Immature natural killer cell (primary cell): Measurements from ENCODE around the gene FOXO3. TPM values are rescaled to one million over a fixed set of nuclear protein-coding genes. Genes with fewer than 3 reads are reported as not detected.
A peak's percentile ranks its signal among the peaks of the same experiment; 100 is the strongest.
"Not testable (repeated sequence)": the region's sequence is repeated elsewhere in the genome, so short reads cannot be mapped to it uniquely, and the experiment has no call there.

Experiments used
- DNase-seq, 3 donors: peaks; one replicate each; pipeline ENCODE4 v3.0.0; 2022; ENCODE audit warnings: mixed read lengths in 1 of 3
- H3K27ac Mint-ChIP-seq, 6 donors: one replicate each; pipeline ENCODE4 v1.8.0; 2020; ENCODE audit warnings: mixed read lengths in 6 of 6, mild to moderate bottlenecking in 5 of 6, inconsistent platforms in 4 of 6, moderate library complexity in 3 of 6
- H3K27me3 Mint-ChIP-seq, 3 donors: one replicate each; pipeline ENCODE4 v1.8.0; 2020 to 2021; ENCODE audit warnings: low read depth in 3 of 3, mild to moderate bottlenecking in 3 of 3, mixed read lengths in 3 of 3, moderate library complexity in 3 of 3, inconsistent platforms in 1 of 3
- H3K36me3 Mint-ChIP-seq, 3 donors: one replicate each; pipeline ENCODE4 v1.8.0; 2020; ENCODE audit warnings: mixed read lengths in 3 of 3, inconsistent platforms in 2 of 3, mild to moderate bottlenecking in 2 of 3
- H3K4me1 Mint-ChIP-seq, 2 donors: one replicate each; pipeline ENCODE4 v1.8.0; 2020; ENCODE audit warnings: inconsistent platforms in 2 of 2, mild to moderate bottlenecking in 2 of 2, mixed read lengths in 2 of 2, moderate library complexity in 1 of 2
- H3K4me3 Mint-ChIP-seq, 5 donors: one replicate each; pipeline ENCODE4 v1.8.0; 2020; ENCODE audit warnings: mild to moderate bottlenecking in 5 of 5, mixed read lengths in 5 of 5, inconsistent platforms in 3 of 5, moderate library complexity in 3 of 5
- H3K9me3 Mint-ChIP-seq, 6 donors: one replicate each; pipeline ENCODE4 v1.8.0; 2020; ENCODE audit warnings: mild to moderate bottlenecking in 6 of 6, mixed read lengths in 6 of 6, inconsistent platforms in 4 of 6, moderate library complexity in 3 of 6
- polyA plus RNA-seq, 3 donors: library from polyadenylated mRNA; unstranded; fragments of 300-500 nt; fragmentation: Illumina TruSeq; gene quantifications; one replicate each; pipeline ENCODE4 v1.2.3, GENCODE V29; 2021

Gene FOXO3
- polyA plus RNA-seq, 3 donors from 2014 or later = 20.3 to 41.3 (median 36.4) TPM

DNA sequence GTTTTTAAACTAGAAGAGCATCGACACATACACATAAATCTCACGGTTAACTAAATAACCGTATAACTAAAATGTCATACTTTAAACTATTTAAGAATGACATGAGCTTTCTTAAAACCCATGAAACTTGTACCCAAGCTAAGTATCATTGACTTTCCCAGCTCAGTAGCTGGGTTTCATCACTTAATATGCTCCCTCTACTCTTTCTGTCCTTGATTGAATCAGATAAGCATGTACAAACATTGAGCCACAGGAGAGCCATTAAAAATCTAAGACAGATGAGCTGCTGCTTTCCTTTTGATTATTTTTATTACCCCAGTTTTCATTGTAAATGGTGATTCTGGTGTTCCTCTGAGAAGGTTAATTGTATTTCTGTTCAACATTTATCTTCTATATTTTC lies 115.8 kb downstream of the FOXO3 start:
- Mint-ChIP-seq H3K4me1 (peaks cover 40 to 69% of the 10 kb centered on the region in 2 donors), H3K27ac (peak overlapping the region in 2 of 6 donors; percentile 22 to 76), H3K4me3 (no peak overlapping the region), H3K9me3 (no peaks in the 10 kb centered on the region), H3K36me3 (peaks cover 0 to 11% (median 4%) of the 10 kb centered on the region in 3 donors), H3K27me3 (no peaks in the 10 kb centered on the region)
- no peak for DNase-seq

- no peak for DNase-seq
- H3K27me3 Mint-ChIP-seq = no peaks in the 10 kb centered on the region
- peak overlapping the region in 2 of 6 donors; percentile 37 to 76 for H3K27ac Mint-ChIP-seq
- no peaks in the 10 kb centered on the region for H3K9me3 Mint-ChIP-seq
- peaks cover 0 to 17% (median 7%) of the 10 kb centered on the region in 3 donors for H3K36me3 Mint-ChIP-seq
- H3K4me3 Mint-ChIP-seq = no peak overlapping the region
- peaks cover 42 to 66% of the 10 kb centered on the region in 2 donors for H3K4me1 Mint-ChIP-seq
These were observed 116.6 kb downstream of the FOXO3 start for GRCh38 chr6:108677357-108677756.

- Mint-ChIP-seq H3K27me3 (no peaks in the 10 kb centered on the region), H3K4me3 (no peak overlapping the region), H3K4me1 (peaks cover 40 to 61% of the 10 kb centered on the region in 2 donors), H3K27ac (peak overlapping the region in 2 of 6 donors; percentile 28 to 51), H3K36me3 (peaks cover 0 to 17% (median 7%) of the 10 kb centered on the region in 3 donors), H3K9me3 (no peaks in the 10 kb centered on the region)
- no peak for DNase-seq
These were observed 117.2 kb downstream of the FOXO3 start for GRCh38 chr6:108677894-108678293.

DNA sequence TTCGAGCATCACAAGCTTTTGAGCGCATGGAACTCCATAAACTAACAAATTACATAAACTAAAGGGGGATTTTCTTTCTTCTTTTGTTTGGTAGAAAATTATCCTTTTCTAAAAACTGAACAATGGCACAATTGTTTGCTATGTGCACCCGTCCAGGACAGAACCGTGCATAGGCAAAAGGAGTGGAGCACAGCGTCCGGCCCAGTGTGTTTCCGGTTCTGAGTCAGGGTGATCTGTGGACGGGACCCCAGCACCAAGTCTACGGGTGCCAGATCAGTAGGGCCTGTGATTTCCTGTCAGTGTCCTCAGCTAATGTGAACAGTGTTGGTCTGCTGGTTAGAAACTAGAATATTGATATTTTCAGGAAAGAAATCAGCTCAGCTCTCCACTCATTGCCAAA lies 119.6 kb downstream of the FOXO3 start:
- peak overlapping the region in 2 of 6 donors; percentile 20 to 21 for H3K27ac Mint-ChIP-seq
- H3K9me3 Mint-ChIP-seq, H3K4me3 Mint-ChIP-seq, DNase-seq, H3K27me3 Mint-ChIP-seq: not testable (repeated sequence)
- H3K4me1 Mint-ChIP-seq = peaks cover 34 to 53% of the 10 kb centered on the region in 2 donors
- H3K36me3 Mint-ChIP-seq = peaks cover 0 to 17% (median 7%) of the 10 kb centered on the region in 3 donors

GRCh38 chr6:108681721-108682120 lies 121.0 kb downstream of the FOXO3 start:
- H3K36me3 Mint-ChIP-seq = peaks cover 8 to 27% (median 10%) of the 10 kb centered on the region in 3 donors
- peaks cover 37 to 56% of the 10 kb centered on the region in 2 donors for H3K4me1 Mint-ChIP-seq
- not testable (repeated sequence) for DNase-seq, H3K27me3 Mint-ChIP-seq, H3K4me3 Mint-ChIP-seq, H3K9me3 Mint-ChIP-seq
- H3K27ac Mint-ChIP-seq = peak overlapping the region in 2 of 6 donors; percentile 7 to 38

DNA sequence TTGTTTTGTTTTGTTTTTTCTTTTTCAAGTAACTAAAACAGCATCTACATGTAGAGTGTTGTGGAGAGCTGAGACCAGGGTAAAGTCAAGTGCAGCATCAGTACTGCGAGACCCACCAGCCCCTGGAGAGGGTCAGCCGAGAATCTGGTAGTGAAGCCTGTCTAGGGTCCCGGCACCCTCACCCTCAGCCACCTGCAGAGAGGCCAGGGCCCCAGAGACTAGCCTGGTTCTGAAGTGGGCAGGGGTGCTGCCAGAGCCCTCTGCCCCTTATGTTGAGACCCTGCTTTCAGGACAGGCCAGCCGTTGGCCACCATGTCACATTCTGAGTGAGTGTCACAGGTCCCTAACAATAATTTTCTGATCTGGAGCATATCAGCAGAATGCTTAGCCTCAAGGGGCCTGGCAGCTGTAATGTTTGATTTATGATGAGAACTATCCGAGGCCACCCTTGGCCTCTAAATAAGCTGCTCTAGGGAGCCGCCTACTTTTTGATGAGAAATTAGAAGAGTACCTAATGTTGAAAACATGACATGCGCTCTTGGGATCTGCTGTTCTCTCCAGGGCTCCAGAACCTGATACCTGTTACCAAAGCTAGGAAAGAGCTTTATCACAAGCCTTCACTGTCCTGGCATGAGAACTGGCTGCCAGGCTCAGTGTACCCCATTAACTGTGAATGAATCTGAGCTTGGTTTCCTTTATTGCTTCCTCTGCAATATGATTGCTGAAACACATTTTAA lies 121.8 kb downstream of the FOXO3 start:
- Mint-ChIP-seq H3K27ac (peak overlapping the region in 1 of 6 donors; percentile 14), H3K4me1 (peaks cover 33 to 48% of the 10 kb centered on the region in 2 donors), H3K36me3 (peaks cover 10 to 27% (median 17%) of the 10 kb centered on the region in 3 donors)
- DNase-seq, H3K9me3 Mint-ChIP-seq, H3K27me3 Mint-ChIP-seq, H3K4me3 Mint-ChIP-seq: not testable (repeated sequence)

GRCh38 chr6:108683976-108684375 lies 123.3 kb downstream of the FOXO3 start:
- DNase-seq, H3K4me3 Mint-ChIP-seq, H3K9me3 Mint-ChIP-seq, H3K27me3 Mint-ChIP-seq, H3K27ac Mint-ChIP-seq: not testable (repeated sequence)
- Mint-ChIP-seq H3K36me3 (peaks cover 10 to 35% (median 19%) of the 10 kb centered on the region in 3 donors), H3K4me1 (peaks cover 29 to 41% of the 10 kb centered on the region in 2 donors)

GRCh38 chr6:108684771-108685329 lies 124.1 kb downstream of the FOXO3 start:
- Mint-ChIP-seq H3K9me3 (no peaks in the 10 kb centered on the region), H3K4me3 (no peak overlapping the region), H3K36me3 (peaks cover 10 to 32% (median 19%) of the 10 kb centered on the region in 3 donors), H3K4me1 (peaks cover 29 to 41% of the 10 kb centered on the region in 2 donors), H3K27me3 (peaks cover 0 to 4% (median 0%) of the 10 kb centered on the region in 3 donors), H3K27ac (peak overlapping the region in 3 of 6 donors; percentile 5 to 56 (median 50))
- peak; percentile 13 to 33 (median 18) for DNase-seq

GRCh38 chr6:108685970-108686369 lies 125.3 kb downstream of the FOXO3 start:
- H3K27ac Mint-ChIP-seq = peak overlapping the region; percentile 9 to 80 (median 50)
- peaks cover 21 to 32% of the 10 kb centered on the region in 2 donors for H3K4me1 Mint-ChIP-seq
- no peaks in the 10 kb centered on the region for H3K9me3 Mint-ChIP-seq
- H3K36me3 Mint-ChIP-seq = peaks cover 6 to 31% (median 19%) of the 10 kb centered on the region in 3 donors
- peak; percentile 37 to 39 (median 39) for DNase-seq
- peak overlapping the region in 3 of 5 donors; percentile 1 to 17 (median 2) for H3K4me3 Mint-ChIP-seq
- H3K27me3 Mint-ChIP-seq = peaks cover 0 to 4% (median 0%) of the 10 kb centered on the region in 3 donors

DNA sequence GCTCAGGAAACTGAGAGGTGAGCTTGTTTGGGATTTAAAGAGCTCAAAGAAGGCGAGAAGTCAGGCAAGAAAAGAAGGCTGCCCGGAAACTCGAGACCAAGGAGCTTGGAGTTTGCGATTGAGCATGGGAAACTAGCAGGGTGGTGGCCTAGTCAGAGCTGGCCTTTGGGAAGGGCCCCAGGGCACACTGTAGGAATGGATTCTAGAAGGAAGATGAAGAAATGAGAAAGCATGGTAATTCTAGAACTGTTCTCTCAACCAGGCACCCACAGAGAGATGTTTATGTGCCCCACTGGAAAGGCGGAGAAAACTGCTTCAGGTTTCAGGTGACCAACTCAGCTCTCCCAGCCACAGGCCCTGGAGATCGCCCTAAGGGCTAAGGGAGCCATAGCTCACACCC lies 126.2 kb downstream of the FOXO3 start:
- DNase-seq = no peak
- Mint-ChIP-seq H3K9me3 (no peaks in the 10 kb centered on the region), H3K4me1 (peaks cover 19 to 27% of the 10 kb centered on the region in 2 donors), H3K4me3 (no peak overlapping the region), H3K27ac (peak overlapping the region in 4 of 6 donors; percentile 9 to 38 (median 36)), H3K27me3 (peaks cover 0 to 4% (median 0%) of the 10 kb centered on the region in 3 donors), H3K36me3 (peaks cover 3 to 28% (median 19%) of the 10 kb centered on the region in 3 donors)

DNA sequence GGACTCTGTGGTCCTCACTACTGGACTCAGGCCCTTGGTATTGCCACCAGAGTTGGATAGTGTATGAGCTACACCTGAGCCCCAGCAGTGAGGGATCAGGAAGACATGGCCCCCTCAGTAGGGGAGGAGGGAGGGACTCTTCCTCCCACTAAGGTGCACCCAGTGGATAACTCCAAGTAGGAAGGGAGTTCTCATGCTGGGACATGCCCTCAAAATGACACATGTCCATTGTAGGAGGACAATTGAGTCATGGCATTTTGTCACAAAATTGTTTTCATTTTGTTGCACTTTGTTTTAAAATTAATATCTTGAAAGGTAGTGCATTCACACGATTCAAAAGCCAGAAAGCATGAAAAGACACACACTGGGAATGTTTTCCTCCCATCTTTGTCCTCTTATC lies 127.2 kb downstream of the FOXO3 start:
- no peak for DNase-seq
- Mint-ChIP-seq H3K4me1 (peaks cover 17 to 25% of the 10 kb centered on the region in 2 donors), H3K9me3 (no peaks in the 10 kb centered on the region), H3K36me3 (peaks cover 3 to 25% (median 19%) of the 10 kb centered on the region in 3 donors), H3K27ac (no peak overlapping the region), H3K27me3 (peaks cover 0 to 4% (median 0%) of the 10 kb centered on the region in 3 donors), H3K4me3 (no peak overlapping the region)

- no peak for DNase-seq
- H3K9me3 Mint-ChIP-seq = no peaks in the 10 kb centered on the region
- peaks cover 16 to 22% of the 10 kb centered on the region in 2 donors for H3K4me1 Mint-ChIP-seq
- no peak overlapping the region for H3K27ac Mint-ChIP-seq
- no peak overlapping the region for H3K4me3 Mint-ChIP-seq
- H3K36me3 Mint-ChIP-seq = peaks cover 3 to 25% (median 19%) of the 10 kb centered on the region in 3 donors
- H3K27me3 Mint-ChIP-seq = peaks cover 0 to 4% (median 0%) of the 10 kb centered on the region in 3 donors
These were observed 128.8 kb downstream of the FOXO3 start for GRCh38 chr6:108689272-108690161.

GRCh38 chr6:108690326-108691049 lies 129.8 kb downstream of the FOXO3 start:
- Mint-ChIP-seq H3K27ac (no peak overlapping the region), H3K27me3 (peaks cover 0 to 4% (median 0%) of the 10 kb centered on the region in 3 donors), H3K4me3 (no peak overlapping the region), H3K4me1 (peaks cover 8 to 13% of the 10 kb centered on the region in 2 donors), H3K9me3 (no peaks in the 10 kb centered on the region), H3K36me3 (peaks cover 3 to 25% (median 19%) of the 10 kb centered on the region in 3 donors)
- DNase-seq = no peak
